BLaER1 treated with 17β-estradiol and CSF1 and Interleukin-3, amounts not matched to agents 10 nM and 100 nM (cell line): ENCODE measurements around the gene KLF2.

Source experiments
- H3K27ac ChIP-seq, 11 experiments: shearing (Covaris generic); formaldehyde crosslinking; 2 replicates each; pipeline ENCODE4 v1.8.1; 2022
- H3K27me3 ChIP-seq, 11 experiments: shearing (Covaris generic); formaldehyde crosslinking; 2 replicates each; pipeline ENCODE4 v1.8.1; 2022
- H3K36me3 ChIP-seq, 11 experiments: shearing (Covaris generic); formaldehyde crosslinking; 2 replicates each; pipeline ENCODE4 v1.8.1; 2022
- H3K4me1 ChIP-seq, 10 experiments: shearing (Covaris generic); formaldehyde crosslinking; 2 replicates each; pipeline ENCODE4 v1.8.1; 2022
- H3K4me2 ChIP-seq, 11 experiments: shearing (Covaris generic); formaldehyde crosslinking; 2 replicates each; pipeline ENCODE4 v1.8.1; 2022
- H3K4me3 ChIP-seq, 10 experiments: shearing (Covaris generic); formaldehyde crosslinking; 2 replicates each; pipeline ENCODE4 v1.8.1; 2022
- H3K9ac ChIP-seq, 11 experiments: shearing (Covaris generic); formaldehyde crosslinking; 2 replicates each; pipeline ENCODE4 v1.8.1; 2022
- H3K9me3 ChIP-seq, 11 experiments: shearing (Covaris generic); formaldehyde crosslinking; replicated peaks in 1 of 11; 2 replicates each; pipeline ENCODE4 v1.8.1; 2022
- H4K20me1 ChIP-seq, 11 experiments: shearing (Covaris generic); formaldehyde crosslinking; 2 replicates each; pipeline ENCODE4 v1.8.1; 2022
- Cebpa-rat ChIP-seq, 11 experiments: shearing (Covaris generic); IDR thresholded peaks; 2 replicates each; pipeline ENCODE4 v1.8.1; 2022

The KLF2 gene

DNA sequence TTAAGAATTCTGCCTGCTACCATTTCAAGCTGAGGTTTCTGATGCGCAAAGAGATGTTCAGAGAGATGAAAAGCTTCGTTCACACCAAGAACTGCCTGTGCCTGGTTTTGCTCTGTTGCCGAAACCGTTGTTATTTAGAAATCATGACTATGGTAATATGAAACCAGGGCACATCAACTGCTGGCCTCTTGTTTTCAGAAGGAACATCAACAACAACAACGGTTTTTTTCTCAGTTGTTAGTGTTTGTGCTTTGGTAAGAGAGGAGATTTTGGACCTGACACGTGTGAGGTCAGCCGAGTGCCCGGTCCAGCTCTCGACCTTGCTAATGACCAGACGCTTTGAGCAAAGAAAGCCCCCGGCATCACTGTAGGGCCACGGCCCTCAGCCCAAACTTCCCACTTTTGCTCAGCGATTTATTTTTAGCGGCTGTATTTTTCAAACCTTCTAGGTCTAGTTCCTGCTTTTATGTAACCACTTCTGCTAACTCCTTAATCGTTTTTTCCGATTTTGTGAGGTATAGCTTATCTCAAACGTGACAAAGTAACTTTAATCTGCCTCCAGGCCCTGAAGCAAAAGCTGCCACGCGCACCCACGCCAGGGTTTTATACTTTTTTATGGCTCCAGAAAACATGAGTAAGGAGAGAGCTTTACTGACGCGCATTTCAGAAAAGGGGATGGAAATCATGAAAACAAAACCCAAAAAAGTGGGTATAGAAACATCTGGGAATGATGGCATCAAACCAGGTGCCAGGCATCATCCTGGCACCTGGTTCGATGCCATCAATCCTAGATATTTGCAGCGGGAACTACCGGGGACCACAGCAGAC is 42.0 kb downstream of the KLF2 start:
- Histone ChIP-seq H3K4me3 (peak overlapping the region; percentile 24 to 60 (median 45); a peak in 17 of 20 replicates), H3K4me1 (peaks cover 89 to 100% (median 100%) of the 10 kb centered on the region in 10 experiments), H3K9ac (peak overlapping the region; percentile 74 to 86 (median 79)), H3K27me3 (peaks cover 20 to 68% (median 29%) of the 10 kb centered on the region in 11 experiments), H3K4me2 (peak overlapping the region; percentile 90 to 99 (median 97)), H3K27ac (peak overlapping the region; percentile 74 to 93 (median 90)), H3K36me3 (peaks cover 0 to 14% (median 1%) of the 10 kb centered on the region in 11 experiments; a peak in 3 of 22 replicates), H4K20me1 (peaks cover 0 to 82% (median 8%) of the 10 kb centered on the region in 11 experiments; a peak in 10 of 22 replicates), H3K9me3 (no peaks in the 10 kb centered on the region)
- TF ChIP-seq Cebpa-rat (IDR thresholded peaks at IDR 0.05) = peak in 5 of 11 experiments; percentile 21 to 65 (median 41); a peak in 4 of 22 replicates

DNA sequence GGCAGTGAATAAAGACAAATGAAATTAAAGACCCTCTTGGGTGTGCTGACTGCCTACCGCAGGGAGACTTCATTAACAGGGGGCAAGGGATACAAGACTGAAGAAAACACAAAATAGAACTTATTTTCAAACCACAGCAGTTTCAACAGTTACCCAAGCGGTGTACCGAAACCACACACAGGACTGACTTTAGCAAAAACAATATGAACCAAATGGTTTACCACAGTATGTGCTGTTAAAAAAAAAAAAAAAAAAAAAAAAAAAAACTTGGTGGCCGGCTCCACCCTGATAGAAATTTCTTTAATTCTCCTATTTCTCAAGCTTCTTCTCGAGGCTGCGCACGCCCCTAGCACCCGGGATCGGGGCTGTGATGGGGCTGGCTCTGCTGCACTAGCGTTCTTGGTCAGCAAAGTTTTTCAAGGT is 42.6 kb downstream of the KLF2 start:
- peaks cover 0 to 85% (median 8%) of the 10 kb centered on the region in 11 experiments; a peak in 11 of 22 replicates for H4K20me1 ChIP-seq
- H3K4me2 ChIP-seq = peak overlapping the region; percentile 90 to 99 (median 97)
- H3K27me3 ChIP-seq = peaks cover 20 to 62% (median 29%) of the 10 kb centered on the region in 11 experiments
- TF ChIP-seq Cebpa-rat (IDR thresholded peaks at IDR 0.05) = no peak
- H3K9me3 ChIP-seq = no peaks in the 10 kb centered on the region
- peak overlapping the region; percentile 74 to 86 (median 79) for H3K9ac ChIP-seq
- H3K36me3 ChIP-seq = peaks cover 0 to 12% (median 0%) of the 10 kb centered on the region in 11 experiments; a peak in 2 of 22 replicates
- H3K27ac ChIP-seq = peak overlapping the region; percentile 74 to 93 (median 90)
- peaks cover 89 to 100% (median 100%) of the 10 kb centered on the region in 10 experiments for H3K4me1 ChIP-seq
- H3K4me3 ChIP-seq = peak overlapping the region; percentile 24 to 60 (median 45); a peak in 17 of 20 replicates

DNA sequence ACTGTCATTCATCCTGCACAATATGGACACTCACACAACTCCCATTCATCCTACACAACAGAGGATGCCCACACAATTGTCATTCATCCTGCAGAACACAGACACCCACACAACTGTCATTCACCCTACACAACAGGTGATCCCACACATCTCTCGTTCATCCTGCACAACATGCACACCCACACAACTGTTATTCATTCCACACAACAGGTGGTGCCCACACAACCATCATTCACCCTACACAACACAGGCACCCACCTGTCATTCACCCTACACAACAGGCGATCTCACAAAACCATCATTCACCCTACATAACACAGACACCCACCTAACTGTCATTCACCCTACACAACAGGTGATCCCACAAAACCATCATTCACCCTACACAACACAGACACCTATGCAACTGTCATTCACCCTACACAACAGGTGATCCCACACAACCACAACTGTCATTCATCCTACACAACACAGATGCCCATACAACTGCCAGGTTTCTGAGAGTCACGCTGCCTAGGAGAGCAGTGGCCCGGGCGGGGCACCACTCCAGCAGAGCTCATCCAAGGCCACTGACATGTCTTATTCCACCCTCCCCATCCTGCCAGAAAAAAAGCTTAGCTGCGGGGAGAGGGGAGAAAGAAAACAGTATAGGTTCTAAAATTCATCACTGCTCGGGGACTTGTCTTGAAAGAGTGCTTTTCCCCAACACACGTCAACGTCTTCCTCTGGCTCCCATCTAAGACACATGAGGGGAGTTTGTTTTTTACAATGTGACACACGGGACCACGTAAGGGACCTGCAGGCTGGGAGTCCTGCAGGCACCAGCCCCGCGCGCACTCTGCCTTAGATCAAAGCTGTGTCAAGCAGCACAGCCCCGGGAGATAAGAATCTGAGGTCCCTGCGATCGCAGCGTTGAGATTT is 44.0 kb downstream of the KLF2 start:
- peaks cover 0 to 90% (median 8%) of the 10 kb centered on the region in 11 experiments; a peak in 11 of 22 replicates for H4K20me1 ChIP-seq
- peaks cover 0 to 14% (median 7%) of the 10 kb centered on the region in 11 experiments; a peak in 7 of 22 replicates for H3K36me3 ChIP-seq
- peak overlapping the region in 7 of 11 experiments; percentile 81 to 93 (median 91); a peak in 10 of 22 replicates for H3K27ac ChIP-seq
- H3K4me1 ChIP-seq = peaks cover 93 to 100% (median 96%) of the 10 kb centered on the region in 10 experiments
- H3K9me3 ChIP-seq = no peaks in the 10 kb centered on the region
- H3K4me2 ChIP-seq = peak overlapping the region; percentile 90 to 99 (median 97)
- no peak for TF ChIP-seq Cebpa-rat (IDR thresholded peaks at IDR 0.05)
- no peak overlapping the region; a peak in 1 of 20 replicates for H3K4me3 ChIP-seq
- H3K9ac ChIP-seq = peak overlapping the region in 8 of 11 experiments; percentile 2 to 86 (median 32); a peak in 11 of 22 replicates
- peaks cover 20 to 49% (median 29%) of the 10 kb centered on the region in 11 experiments for H3K27me3 ChIP-seq

DNA sequence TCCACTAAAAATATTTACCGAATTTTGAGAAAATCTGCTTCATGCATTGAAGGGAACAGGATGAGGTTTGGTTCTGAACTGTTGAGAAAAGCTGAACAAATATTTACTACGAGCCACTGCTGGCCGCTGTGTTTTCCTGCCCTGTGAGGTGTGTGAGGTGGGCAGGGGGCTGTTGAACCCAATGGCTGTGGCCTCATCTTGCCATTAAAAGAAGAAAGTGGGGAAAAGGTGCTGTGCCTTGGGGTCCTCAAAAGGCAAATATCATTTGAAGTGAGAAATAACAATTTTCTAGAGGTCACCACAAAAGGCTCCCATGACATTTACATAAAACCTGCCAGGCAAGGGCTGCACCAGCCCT is 44.7 kb downstream of the KLF2 start:
- H3K27ac ChIP-seq = peak overlapping the region in 5 of 11 experiments; percentile 2 to 90 (median 51); a peak in 6 of 22 replicates
- H3K36me3 ChIP-seq = peaks cover 0 to 20% (median 11%) of the 10 kb centered on the region in 11 experiments; a peak in 17 of 22 replicates
- H3K4me3 ChIP-seq = no peak overlapping the region; a peak in 1 of 20 replicates
- peaks cover 87 to 100% (median 96%) of the 10 kb centered on the region in 10 experiments for H3K4me1 ChIP-seq
- peaks cover 0 to 90% (median 8%) of the 10 kb centered on the region in 11 experiments; a peak in 12 of 22 replicates for H4K20me1 ChIP-seq
- H3K27me3 ChIP-seq = peaks cover 20 to 42% (median 29%) of the 10 kb centered on the region in 11 experiments
- H3K9ac ChIP-seq = peak overlapping the region in 6 of 11 experiments; percentile 5 to 76 (median 29); a peak in 9 of 22 replicates
- H3K9me3 ChIP-seq = no peaks in the 10 kb centered on the region
- H3K4me2 ChIP-seq = peak overlapping the region; percentile 90 to 99 (median 97)
- no peak for TF ChIP-seq Cebpa-rat (IDR thresholded peaks at IDR 0.05)

DNA sequence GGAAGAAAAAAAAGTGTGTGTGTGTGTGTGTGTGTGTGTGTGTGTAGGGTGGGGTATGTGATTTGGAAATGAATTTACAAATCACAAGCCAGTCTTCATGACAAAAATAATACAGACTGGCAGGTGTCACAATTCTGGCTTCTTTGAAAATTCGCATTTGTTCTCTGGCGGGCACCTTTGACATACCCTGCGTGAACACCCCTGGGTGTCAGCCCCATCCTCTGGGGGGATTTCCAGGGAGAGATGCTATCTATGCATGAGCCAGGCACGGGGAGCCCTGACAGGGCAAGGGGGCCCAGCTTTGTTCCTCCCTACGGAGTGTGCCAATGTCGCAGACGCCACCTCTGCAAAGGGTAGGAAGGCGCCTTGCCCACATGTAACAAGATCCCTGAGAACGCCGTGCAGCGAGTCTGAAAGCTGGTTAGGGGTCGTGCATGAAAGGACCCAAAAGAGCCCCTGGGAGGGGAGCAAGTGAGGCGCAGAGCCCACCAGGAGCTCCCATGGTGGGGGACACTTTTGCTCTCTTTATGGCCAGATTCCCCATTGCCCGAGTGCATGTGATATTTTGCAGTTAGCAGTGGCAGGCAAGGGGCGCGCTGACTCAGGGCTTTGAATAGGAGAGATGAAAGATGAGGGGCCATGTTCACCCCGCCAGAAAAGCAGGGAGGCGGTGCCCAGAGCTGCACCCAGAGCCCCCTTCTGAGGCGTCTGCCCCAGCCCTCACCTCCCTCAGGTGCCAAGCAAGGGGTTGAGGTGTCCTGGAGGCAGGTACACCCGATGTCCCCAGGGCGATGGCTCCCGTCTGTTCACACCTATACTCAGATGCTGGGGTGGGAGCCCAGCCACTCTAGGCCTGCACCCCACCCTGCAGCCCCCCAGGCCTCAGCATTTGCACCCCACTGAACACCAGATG is 45.3 kb downstream of the KLF2 start:
- Histone ChIP-seq H3K27me3 (peaks cover 20 to 36% (median 29%) of the 10 kb centered on the region in 11 experiments), H3K27ac (peak overlapping the region in 5 of 11 experiments; percentile 46 to 81 (median 74); a peak in 7 of 22 replicates), H3K4me1 (peaks cover 80 to 100% (median 95%) of the 10 kb centered on the region in 10 experiments), H3K36me3 (peaks cover 4 to 27% (median 16%) of the 10 kb centered on the region in 11 experiments), H3K9ac (peak overlapping the region in 6 of 11 experiments; percentile 11 to 76 (median 59); a peak in 7 of 22 replicates), H4K20me1 (peaks cover 0 to 90% (median 8%) of the 10 kb centered on the region in 11 experiments; a peak in 13 of 22 replicates), H3K9me3 (no peaks in the 10 kb centered on the region), H3K4me2 (peak overlapping the region; percentile 90 to 99 (median 97)), H3K4me3 (peak overlapping the region in 1 of 10 experiments; percentile 58; a peak in 2 of 20 replicates)
- no peak for TF ChIP-seq Cebpa-rat (IDR thresholded peaks at IDR 0.05)

DNA sequence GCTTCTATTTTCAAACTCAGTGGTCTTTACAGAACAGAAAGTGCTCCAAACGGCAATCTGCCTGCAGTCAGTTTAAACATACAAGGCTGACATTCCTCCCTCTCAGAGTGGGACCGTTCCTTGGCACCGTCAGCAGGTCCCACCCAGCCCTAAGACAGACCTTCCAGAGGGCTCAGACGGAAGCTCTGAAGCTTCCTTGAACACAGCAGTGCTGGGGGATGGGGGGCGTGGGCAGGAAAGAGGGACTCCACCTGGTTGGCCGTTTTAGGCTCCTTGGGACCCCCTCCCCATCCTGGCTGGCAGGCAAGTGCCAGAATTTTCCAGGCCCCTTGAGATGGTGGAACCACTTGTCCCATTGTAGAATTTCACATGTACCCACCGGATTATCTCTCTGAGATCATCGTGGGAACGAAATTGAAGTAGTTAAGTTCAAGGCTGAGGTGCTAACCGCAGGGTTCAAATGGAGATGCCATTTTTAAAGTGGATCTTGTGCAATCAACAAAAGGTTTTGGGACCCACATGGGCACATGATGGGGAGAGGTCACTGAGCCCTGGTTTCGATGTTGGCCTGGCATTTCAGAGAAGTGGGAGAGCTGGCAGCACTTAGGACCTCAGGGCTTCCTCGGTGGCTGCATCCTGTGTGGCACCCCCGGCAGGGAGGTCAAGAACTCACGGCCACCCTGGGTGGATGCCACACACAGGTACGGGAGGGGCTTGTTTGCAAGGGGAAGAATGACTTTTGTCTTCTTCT is 46.2 kb downstream of the KLF2 start:
- Histone ChIP-seq H3K4me1 (peaks cover 71 to 96% (median 88%) of the 10 kb centered on the region in 10 experiments), H3K27me3 (peaks cover 20 to 30% (median 29%) of the 10 kb centered on the region in 11 experiments), H3K4me2 (peak overlapping the region; percentile 90 to 99 (median 97)), H3K27ac (peak overlapping the region in 8 of 11 experiments; percentile 36 to 81 (median 60); a peak in 16 of 22 replicates), H3K4me3 (peak overlapping the region in 6 of 10 experiments; percentile 16 to 58 (median 30); a peak in 6 of 20 replicates), H4K20me1 (peaks cover 0 to 89% (median 9%) of the 10 kb centered on the region in 11 experiments; a peak in 12 of 22 replicates), H3K9me3 (no peaks in the 10 kb centered on the region), H3K36me3 (peaks cover 13 to 36% (median 25%) of the 10 kb centered on the region in 11 experiments), H3K9ac (peak overlapping the region in 8 of 11 experiments; percentile 8 to 76 (median 48); a peak in 16 of 22 replicates)
- peak in 2 of 11 experiments; percentile 45 to 60; a peak in 2 of 22 replicates for TF ChIP-seq Cebpa-rat (IDR thresholded peaks at IDR 0.05)
